Right kidney (tissue), 1 donor: ENCODE data around the gene NME7.
A peak's percentile ranks its signal among the peaks of the same experiment; 100 is the strongest.
"Not testable (repeated sequence)": the region's sequence is repeated elsewhere in the genome, so short reads cannot be mapped to it uniquely, and the experiment has no call there.

ENCODE experiments used
- DNase-seq: peaks from one replicate; pipeline ENCODE4 v3.0.0-alpha.2; 2016

NME7 gene

DNA sequence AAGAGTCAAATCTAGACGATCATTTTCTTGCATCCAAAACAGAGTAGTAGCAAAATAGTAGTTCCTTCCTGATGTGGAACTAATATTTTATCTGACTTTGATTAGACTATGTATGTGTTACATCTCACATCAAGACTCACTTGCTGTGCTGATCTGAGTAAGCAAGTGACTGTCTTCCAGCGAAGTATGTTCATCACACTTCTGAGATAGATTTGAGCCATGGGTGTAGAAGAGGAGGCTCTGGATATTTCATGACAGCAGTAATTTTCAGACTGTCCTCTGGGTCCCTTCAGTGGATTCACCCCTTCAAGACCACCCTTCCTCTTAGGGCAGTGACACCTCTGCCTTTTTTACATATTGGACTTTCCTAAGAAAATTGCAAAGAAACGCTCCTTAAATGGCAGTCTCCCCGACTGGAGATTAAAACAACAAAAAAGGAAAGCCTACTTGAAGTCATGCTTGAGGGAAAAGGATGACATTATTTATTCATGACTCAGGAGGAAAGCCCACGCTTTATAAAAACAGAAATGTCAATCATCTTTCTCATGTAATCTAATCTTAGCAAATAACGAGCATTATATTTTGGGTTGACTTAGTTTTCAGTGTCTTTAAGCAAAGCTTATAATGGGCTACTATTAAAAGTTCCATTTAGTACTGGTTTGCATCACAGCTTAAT, 238.3 kb downstream of the NME7 start:
- no peak for DNase-seq

DNA sequence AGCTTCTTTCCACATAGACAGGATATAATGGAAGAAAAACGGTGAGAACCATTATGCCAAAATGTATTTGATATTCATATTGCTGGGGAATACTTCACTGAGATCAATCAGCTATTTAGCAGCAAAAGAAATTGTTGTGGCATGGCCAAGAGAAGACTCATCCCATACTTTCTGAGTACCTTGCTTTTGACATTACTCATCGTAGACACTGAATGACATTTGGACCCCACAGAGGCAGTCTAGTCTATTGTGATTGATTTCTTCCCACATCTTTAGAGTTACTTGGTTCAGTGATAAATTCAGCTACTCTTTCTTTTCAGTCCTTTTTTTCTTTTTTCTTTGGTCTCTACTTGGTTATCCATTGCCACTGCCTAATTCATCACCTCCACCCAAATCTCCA, 239.0 kb downstream of the NME7 start:
- no peak for DNase-seq

DNA sequence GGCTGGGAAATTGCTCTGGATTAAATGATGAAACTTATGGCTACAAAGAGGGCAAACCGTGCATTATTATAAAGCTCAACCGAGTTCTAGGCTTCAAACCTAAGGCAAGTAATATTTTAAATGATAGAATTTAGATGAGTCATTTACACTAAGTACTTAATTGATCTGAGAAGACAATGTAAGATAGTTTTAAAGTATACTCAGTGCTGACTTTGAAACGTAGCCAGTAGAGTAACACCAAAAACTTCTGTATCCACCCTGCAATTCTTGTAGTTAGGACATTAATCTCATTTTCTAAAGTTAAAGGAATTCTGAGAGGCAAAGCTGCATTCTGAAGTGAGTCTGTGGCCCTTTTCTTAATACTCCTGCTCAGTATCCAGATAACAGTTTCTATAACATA, 240.3 kb downstream of the NME7 start:
- DNase-seq = no peak

DNA sequence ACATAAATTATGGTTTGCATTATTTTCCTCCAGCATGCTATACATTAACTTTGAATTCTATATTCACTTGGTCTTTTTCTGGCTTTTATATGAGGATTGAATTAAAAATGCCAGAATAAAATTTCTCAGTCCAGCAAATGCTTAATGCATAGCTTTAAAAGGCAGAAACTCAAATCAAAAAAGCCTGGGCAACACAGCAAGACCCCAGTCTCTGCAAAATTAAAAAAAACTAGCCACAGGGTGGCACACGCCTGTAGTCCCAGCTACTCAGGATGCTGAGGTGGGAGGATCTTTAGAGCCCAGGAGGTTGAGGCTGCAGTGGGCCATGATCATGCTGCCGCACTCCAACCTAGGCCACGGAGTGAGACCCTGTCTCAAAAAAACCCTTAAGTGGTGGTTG, 241.3 kb downstream of the NME7 start:
- DNase-seq = no peak

DNA sequence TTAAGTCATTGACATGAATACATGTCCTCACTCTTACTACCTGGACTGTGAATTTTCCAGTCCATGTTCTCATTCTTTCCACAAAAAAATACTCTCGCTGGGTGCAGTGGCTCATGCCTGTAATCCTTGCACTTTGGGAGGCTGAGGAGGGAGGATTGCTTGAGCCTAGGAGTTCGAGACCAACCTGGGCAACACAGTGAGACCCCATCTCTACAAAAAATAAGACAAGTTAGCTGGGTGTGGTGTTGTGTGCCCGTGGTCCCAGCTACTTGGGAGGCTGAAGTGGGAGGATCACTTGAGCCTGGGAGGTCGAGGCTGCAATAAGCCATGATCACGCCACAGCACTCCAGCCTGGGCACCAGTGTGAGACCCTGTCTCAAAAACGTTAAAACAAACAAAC, 242.0 kb downstream of the NME7 start:
- DNase-seq = not testable (repeated sequence)

DNA sequence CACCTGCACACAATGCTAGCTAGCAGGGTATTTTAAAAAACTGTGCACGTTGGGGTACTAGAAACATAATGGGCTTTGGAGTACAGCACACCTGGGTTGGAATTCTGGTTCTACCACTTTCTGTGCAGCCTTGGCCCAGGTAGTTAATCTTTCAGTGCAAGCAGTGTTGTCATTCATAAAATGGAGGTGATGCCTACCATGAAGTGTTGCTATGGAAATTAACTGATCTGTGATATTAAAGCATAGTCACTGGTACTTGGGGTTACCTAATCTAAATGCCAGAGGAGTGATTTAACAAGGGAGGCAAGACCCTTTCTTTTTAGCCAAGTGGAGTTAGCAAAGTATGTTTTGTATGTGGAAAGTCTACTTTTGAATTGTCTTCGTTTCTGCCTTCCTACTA, 243.1 kb downstream of the NME7 start:
- no peak for DNase-seq

DNA sequence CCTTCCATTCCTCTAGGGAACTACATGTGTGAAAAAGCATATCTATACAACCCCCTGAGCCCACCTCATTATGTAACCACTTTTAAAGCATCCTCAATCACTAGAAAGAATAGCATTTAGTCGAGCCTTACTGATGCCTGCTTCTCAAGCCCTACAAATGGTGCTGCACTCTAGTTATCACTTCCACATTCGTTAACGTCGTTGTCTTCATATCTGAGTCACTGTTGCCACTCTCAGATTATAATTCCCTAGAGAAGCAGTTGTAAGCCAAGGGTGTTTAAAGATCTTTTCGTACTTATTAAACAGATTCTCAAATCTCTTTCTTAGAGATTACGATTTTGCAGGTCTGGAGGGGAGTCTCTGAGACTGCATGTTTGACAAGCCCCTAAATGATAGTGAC, 244.6 kb downstream of the NME7 start:
- no peak for DNase-seq

DNA sequence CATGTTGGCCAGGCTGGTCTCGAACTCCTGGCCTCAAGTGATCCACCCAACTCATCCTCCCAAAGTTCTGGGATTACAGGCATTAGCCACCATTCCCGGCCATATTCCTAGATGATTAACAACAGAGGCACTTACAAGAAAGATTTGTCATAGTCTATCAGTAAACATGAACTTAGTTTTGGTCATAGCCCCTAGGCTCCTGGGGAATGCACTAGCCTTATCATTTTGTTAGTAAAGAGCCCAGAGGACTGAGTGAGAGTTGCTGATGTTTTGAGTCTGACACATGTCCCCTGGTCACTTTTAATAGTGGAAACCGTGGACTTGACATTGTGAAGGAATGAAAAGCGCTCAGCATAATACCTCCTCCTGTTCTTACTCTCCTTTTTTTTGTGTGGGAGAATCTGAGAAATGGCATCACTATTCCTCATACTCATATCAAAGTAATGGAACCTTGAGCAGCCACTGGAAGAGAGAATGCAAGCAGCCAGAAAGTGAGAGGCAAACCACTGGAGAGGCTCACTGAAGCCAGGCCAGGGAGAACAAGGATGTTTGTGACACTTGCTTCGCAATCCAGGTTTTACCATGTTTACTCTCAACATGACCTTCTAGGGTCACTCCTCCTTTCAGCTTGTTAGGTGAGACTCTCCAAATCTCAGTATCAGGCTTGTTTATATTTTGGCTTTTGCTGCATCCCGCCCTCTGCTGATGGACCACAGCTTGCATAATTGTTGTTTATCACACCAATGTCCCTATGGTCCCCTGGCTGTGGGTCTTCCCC, 246.3 kb downstream of the NME7 start:
- DNase-seq = no peak

DNA sequence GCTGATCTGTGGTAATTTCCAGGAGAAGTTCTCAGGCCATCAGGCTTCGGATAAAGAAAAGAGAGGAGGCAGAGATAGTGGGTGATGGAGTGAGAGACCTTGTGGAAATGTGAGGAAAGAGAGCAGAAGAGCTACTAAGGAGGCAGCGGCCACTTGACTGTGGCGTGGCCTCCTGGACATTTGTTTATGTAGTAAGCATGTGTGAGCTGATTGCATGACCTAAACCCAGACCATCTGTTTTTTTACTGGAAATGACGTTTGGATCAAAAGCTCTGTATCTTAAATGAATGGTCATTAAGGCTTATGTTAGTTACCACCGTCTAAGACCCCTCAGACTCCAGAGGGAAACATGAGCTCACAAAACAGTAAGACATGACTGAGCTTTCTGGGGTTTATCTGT, 247.5 kb downstream of the NME7 start:
- no peak for DNase-seq

DNA sequence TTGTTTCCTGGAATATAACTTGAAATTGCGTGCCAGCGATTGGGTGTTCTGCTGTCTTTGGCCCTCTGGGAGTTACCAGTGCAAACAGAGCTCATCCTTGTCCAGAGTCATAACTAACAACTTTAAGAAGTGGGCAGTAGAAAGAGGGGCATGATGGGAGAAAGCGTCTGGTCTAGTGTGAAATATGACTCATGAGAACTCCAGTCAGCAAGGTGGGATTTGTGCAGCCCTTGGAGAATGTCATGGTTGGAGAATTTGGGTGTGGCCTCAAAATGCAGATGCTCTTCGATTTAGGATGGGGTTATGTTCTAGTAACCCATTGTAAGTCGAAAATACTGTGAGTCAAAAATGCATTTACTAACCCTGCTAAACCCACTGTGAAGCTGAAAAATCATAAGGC, 248.2 kb downstream of the NME7 start:
- DNase-seq = no peak

DNA sequence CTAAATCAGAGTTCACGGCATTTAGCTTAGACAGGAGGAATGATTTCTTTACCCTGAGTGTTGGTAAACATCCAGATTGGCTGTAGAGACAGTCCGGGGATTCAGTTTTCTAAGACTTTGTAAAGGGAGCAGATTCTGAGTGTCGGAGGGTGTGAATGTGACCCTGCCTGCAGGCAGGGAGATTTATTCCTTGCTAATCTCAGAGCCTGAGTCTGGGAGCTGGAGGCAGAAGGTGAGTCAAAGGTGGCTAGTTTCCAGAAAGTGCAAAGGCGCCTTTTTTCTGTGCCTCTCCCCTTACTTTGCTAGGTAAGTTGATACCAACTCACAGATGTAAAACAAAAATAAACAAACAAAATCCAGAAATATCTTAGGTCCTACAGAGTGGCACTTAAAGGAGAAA, 249.4 kb downstream of the NME7 start:
- DNase-seq = no peak

DNA sequence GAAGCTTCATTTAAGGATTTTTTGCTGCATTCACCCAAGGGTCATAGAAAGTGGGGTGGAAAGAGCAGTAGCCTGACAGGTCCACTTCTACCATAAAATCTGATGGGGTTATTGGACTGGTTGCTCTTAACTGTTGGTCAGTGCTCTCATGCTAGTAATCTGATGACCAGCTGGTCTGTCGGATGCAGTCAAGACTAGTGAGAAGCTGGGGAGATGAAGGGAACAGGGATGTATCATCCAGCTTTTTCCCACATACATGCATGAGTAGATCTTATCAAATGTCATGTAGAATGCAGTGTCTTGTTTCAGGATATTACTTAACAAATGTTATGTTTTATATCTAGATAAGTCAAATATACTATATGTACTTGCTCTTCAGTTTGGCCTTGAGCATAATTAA, 250.0 kb downstream of the NME7 start:
- DNase-seq = no peak

DNA sequence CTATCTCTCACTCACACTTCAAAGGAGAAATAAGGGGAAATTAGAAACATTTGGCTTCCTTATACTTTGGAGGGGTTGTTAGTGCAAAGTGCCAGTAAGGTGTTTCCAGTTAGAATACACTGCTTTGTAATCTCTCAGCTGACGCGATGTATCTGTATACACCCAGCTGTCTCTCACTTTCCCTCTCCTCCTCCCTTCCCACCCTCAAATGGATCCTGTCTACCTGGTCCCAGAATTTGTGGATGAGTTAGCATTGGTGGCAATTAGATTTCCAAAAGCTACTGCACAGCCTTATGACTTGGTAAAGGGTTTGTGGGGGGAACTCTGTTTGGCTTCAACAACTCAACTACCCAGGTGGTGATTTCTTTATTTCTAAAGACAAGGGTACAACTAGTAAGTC, 250.6 kb downstream of the NME7 start:
- DNase-seq = no peak

DNA sequence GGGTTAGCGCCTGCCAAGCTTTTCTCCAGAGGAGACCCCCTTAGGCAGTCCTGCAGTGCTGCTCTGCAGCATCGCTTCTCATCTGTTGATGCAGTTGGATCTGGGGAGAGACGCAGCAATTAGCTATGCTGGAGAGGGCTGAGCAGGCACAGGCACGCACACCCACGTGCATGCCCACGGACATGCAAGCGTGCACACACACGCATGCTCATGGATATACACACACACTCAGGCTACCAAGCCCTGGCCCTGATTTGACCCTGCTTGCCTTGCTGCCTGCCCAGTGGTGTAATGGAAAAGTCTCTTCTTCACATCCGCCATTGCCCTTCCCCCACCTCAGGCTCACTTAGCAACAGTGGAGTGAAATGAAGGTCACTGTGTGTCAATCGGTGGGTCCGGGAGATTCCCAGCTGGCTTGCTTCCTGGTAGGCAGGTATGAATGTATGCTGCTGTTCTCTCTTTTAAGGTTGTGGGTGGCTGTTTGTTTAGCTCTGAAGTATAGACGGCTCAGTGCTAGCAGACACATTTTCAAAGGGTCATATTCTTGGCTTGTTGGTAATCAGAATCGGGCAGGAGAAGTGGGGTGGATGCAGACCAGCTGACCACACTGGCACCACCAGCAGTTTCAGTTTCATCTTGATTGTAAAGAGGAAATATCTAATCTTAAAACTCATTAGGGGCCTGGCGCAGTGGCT, 251.6 kb downstream of the NME7 start:
- peak; percentile 14 for DNase-seq

DNA sequence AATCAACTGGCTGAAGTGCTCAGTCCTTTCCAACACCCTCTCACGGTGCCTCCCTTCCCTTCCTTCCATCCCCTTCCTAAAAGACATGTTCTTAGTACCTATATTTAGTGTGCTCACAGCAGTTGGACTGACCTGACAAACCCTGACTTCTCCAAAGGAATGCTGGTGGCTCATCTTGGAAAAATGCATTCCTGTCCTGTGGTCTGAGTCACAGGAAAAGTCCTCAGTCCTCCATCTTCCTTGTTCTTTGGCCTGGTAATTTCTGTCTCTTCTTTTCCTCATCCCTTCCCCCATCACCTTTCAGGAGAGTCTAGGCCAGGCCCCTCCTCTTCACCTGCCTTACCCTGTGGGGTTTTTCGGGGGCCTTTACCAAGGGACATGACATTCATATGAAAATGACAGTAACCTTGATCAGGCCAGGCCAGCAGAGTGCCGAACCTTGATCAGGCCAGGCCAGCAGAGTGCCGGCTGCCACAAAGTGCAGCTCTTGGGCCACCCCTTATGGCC, 253.9 kb downstream of the NME7 start:
- DNase-seq = no peak

DNA sequence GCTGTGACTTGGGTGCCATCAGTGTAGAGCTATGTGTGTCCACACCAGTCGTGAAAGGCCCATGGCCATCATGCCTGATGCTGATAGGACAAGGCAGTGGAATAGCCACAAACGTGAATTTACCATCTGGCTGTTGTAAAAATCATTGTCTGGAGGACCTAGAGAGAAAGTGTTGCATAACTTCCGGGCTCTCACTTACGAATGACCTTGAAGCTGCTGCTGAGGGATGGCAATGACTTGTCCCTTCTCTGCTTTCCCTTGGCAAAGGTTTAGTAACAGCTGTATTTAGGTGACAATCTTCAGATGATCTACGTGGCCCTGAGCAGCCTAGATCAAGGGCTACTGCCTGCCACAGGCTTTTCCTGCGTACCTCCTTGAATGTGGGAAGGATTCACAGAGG, 255.4 kb downstream of the NME7 start:
- no peak for DNase-seq

DNA sequence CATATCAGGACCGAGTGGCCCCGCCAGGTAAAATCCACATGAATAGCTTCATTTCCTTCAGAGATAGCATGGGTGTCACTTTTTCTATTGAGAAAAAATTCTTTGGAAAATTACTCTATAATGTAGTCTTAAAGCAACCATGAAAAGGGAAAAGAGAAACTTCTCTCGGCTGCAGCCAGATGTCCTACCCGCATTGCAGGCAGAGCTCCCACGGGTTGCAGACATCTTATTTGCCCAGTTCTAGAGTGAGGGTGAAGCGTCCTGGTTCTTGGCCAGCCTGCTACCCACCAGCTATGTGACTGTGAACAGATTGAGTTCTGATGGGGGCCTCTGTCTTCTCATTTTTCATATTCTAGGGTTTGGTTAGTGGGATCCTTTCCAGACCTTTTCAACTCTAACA, 256.1 kb downstream of the NME7 start:
- no peak for DNase-seq

DNA sequence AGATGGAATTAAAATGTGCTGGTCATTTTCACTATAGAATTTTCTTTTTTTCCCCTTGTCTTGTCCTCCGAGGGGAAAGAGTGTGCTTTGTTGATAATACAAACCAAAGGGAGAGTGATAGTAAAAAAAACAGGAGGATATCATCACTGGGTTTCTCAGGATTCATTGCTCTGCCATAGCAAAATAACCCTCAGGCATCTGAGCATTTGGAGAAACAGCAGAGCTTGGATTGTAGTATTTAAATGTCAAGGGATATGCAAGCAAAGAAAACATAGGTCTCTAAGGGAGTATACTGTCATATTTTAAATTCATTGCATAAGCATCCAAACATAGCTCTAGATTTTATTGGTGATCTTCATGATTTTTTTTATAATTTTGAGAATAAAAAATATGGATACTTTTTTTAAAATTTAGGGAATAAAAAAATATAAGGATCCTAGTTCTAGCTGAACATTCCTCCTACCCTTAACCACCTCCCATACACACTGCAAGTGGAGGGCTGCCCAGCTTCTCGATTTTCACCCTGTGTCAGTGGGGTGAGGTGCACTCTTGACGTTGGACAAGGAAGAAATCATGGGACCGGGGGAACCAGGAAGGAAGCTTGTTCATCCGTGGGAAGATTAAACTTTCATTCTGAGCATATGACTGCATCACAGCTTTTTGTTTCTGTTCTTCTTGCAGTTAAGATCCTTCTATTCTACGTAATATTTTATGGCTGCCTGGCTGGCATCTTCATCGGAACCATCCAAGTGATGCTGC, 256.7 kb downstream of the NME7 start:
- DNase-seq = no peak

DNA sequence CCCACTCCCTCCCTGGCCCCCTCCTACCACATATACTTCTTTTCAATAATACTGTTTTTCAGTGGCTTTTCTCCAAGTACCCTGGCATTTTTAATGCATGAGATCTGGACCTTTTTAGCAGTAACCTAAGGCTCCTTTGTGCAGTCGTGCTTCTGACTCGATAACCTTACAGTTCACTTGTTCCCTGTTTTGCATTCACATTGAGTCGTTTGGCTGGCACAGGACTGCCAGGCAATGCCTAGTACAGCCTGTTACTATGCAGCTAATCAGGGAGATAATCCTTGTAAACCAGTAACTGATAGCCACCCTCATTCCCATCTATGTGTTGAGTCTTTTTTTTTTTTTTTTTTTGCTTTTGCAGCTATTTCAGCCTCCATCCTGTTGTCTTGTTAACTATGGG, 257.4 kb downstream of the NME7 start:
- DNase-seq = no peak

DNA sequence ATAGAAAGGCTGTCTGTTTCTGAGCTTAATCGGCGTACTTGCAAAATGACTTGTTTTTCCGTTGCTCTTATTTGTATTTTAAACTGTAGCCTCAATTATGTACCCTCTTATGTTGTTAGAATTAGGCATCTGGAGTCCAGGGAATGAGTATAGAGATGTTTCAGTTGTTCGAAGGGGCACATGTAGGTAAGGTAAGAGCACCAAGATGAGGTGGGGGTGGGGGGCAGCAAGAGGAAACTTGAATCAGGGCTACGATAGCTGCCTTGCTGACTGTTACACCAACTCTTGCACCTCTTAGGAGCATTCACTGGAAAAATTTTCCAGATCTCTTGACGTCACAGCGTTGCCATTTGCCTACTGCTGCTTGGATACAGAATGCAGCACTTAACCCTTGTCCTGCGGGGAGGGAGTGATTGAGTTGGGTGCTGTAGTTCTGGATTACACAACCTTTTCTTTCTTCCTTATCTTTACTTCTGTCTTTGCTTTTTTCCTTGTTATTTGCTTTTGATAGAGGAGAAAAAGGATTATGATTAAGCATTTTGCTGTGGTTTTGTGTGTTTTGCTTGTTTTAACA, 257.9 kb downstream of the NME7 start:
- peak; percentile 37 for DNase-seq

DNA sequence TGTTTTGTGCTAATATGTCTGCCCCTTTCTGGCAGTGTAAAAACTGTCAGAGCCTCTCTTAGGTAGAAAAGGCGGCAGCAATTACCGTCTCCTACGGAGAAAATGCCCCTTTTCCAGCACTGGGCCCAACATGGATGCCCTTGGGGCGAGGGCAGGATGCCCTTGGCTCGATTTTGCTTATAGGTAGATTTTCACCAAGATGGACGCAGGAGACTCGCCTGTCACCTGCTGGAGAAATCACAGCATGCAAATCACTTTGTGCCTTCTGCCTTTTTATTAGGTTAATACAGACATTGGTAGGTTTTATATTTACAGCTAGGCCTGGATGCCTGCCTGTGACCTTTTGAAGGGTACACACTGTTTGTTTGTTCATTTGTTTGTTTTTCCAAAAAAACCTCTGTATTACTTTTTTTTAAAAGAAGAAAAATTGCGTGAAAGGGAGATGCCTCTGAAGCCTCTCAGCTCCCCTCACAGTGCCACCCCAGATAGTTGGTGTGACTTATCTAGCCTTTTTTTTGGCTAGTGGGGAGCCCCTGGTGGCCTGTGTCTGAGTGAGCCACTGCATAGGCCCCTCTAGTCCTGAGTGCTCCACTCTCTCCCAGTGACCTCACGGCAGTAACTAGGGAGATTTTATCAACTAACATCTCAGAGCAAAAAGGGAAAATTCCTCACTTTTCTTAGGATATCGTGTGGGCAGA, 258.6 kb downstream of the NME7 start:
- DNase-seq = peak; percentile 26

DNA sequence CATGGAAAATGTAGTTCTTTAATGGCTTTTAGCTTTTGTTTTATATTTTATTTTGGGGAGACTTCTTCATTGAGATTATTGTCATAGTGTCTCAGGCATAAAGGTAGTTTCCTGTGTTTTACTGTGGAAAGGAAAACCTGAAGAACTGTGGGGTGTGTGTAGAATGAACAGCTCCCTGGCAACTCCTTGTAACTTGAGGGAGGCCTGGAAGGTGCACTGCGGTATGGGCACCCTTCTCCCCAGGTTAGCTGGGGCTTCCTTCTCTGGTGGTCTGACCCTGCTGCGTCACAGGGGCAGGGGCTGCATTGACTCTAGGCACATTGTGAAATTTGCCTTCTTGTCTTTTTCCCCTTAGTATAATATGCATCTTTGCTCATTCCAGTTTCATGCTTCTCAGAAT, 259.4 kb downstream of the NME7 start:
- DNase-seq = peak; percentile 31
